PC-3 (cell line): ENCODE measurements around the gene SLC6A16. TPM values are rescaled to one million over a fixed set of nuclear protein-coding genes. Genes with fewer than 3 reads are reported as not detected.
"Not testable (repeated sequence)": the region's sequence is repeated elsewhere in the genome, so short reads cannot be mapped to it uniquely, and the experiment has no call there.

Experiments
- ATAC-seq: fragments of 200-7000 bp; cut with Tn5 transposase; 2 replicates; pipeline ENCODE4 v1.9.1; 2020; ENCODE audit warnings: mild to moderate bottlenecking, moderate library complexity
- BruUV-seq: library from RNA; stranded (reverse); fragments of 400-500 nt; replicated peaks from 2 replicates; lab custom pipeline; 2021; lab: Mats Ljungman, UMichigan
- CTCF ChIA-PET: fragments of 300-600 bp; sonication (Branson Sonifier 250); formaldehyde crosslinking; loops from one replicate; lab custom pipeline; 2022; ENCODE audit warnings: antibody characterized with exemption; lab: Charles Lee
- POLR2A ChIA-PET: fragments of 300-600 bp; sonication (Branson Sonifier 250); formaldehyde crosslinking; loops from one replicate; lab custom pipeline; 2022; ENCODE audit warnings: antibody characterized with exemption; ENCODE audit not compliant: unreplicated experiment; lab: Charles Lee
- DNase-seq: peaks from one replicate; pipeline ENCODE4 v3.0.0-alpha.2; 2015
- H2AFZ ChIP-seq: fragments of 300-600 bp; sonication (generic); 2 replicates; pipeline ENCODE4 v1.6.0; 2016; ENCODE audit warnings: antibody characterized with exemption, low read length
- H3F3A ChIP-seq: fragments of 300-600 bp; sonication (generic); one replicate; pipeline ENCODE4 v1.6.0; 2017; ENCODE audit warnings: antibody characterized with exemption, low read length, control low read depth, mild to moderate bottlenecking; ENCODE audit not compliant: unreplicated experiment
- H3K27ac ChIP-seq: fragments of 300-600 bp; sonication (generic); 2 replicates; pipeline ENCODE4 v1.5.1; 2016; ENCODE audit warnings: mild to moderate bottlenecking, low read length
- H3K27me3 ChIP-seq: fragments of 300-600 bp; sonication (generic); 2 replicates; pipeline ENCODE4 v1.6.1; 2016; ENCODE audit warnings: low read length, mixed read lengths
- H3K36me3 ChIP-seq: fragments of 300-600 bp; sonication (generic); 2 replicates; pipeline ENCODE4 v1.6.1; 2016; ENCODE audit warnings: low read depth, mixed run types, low read length, mixed read lengths
- H3K4me1 ChIP-seq: fragments of 300-600 bp; sonication (generic); 2 replicates; pipeline ENCODE4 v1.5.1; 2016; ENCODE audit warnings: low read length; ENCODE audit not compliant: insufficient read depth
- H3K4me2 ChIP-seq: fragments of 300-600 bp; sonication (generic); 2 replicates; pipeline ENCODE4 v1.6.0; 2016; ENCODE audit warnings: low read length
- H3K4me3 ChIP-seq: fragments of 300-600 bp; sonication (generic); 2 replicates; pipeline ENCODE4 v1.5.1; 2016; ENCODE audit warnings: mild to moderate bottlenecking, low read length, mixed read lengths
- H3K79me2 ChIP-seq: fragments of 300-600 bp; sonication (generic); 2 replicates; pipeline ENCODE4 v1.6.1; 2017; ENCODE audit warnings: low read length, mixed read lengths
- H3K9ac ChIP-seq: fragments of 300-600 bp; sonication (generic); 2 replicates; pipeline ENCODE4 v1.6.0; 2016; ENCODE audit warnings: mild to moderate bottlenecking, low read length
- H3K9me2 ChIP-seq: fragments of 300-600 bp; sonication (generic); replicated peaks from 2 replicates; pipeline ENCODE4 v1.6.1; 2016; ENCODE audit warnings: mixed run types, low read length, mixed read lengths
- H3K9me3 ChIP-seq: fragments of 300-600 bp; sonication (generic); 2 replicates; pipeline ENCODE4 v1.6.1; 2016; ENCODE audit warnings: low read length, mixed read lengths
- H4K20me1 ChIP-seq: fragments of 300-600 bp; sonication (generic); 2 replicates; pipeline ENCODE4 v1.6.1; 2016; ENCODE audit warnings: low read length, mixed read lengths
- CTCF ChIP-seq: fragments of 300-600 bp; sonication (generic); conservative IDR thresholded peaks from 2 replicates; pipeline ENCODE4 v1.5.1; 2017; ENCODE audit warnings: antibody characterized with exemption, low read depth, mild to moderate bottlenecking, low read length
- EZH2 ChIP-seq: fragments of 300-600 bp; sonication (generic); IDR thresholded peaks from one replicate; pipeline ENCODE4 v1.6.1; 2017; ENCODE audit warnings: antibody characterized with exemption, mild to moderate bottlenecking, low read length; ENCODE audit not compliant: unreplicated experiment
- EZH2phosphoT487 ChIP-seq: fragments of 300-600 bp; sonication (generic); IDR thresholded peaks from 2 replicates; pipeline ENCODE4 v1.6.1; 2018; ENCODE audit warnings: mild to moderate bottlenecking, antibody characterized with exemption, low read length, borderline replicate concordance
- intact Hi-C: fragments of 100-400 bp; cut with micrococcal nuclease; formaldehyde crosslinking; loops from 2 replicates; pipeline ENCODE4 v1.9.0; 2023
- total RNA-seq: library from RNA; depleted of rRNA; stranded (reverse); fragments of >200 nt; gene quantifications from 2 replicates; pipeline ENCODE4 v1.2.3, GENCODE V29; 2014

The SLC6A16 gene
- total RNA-seq, 1 experiment from 2014 or later = not detected

- DNase-seq (no peak), ATAC-seq (no peak)
- Histone ChIP-seq H3K9me2 (no peaks in the 10 kb centered on the region), H3K36me3 (no peaks in the 10 kb centered on the region), H2AFZ (no peak overlapping the region), H3K27me3 (no peaks in the 10 kb centered on the region), H3K4me2 (no peak overlapping the region), H3K9me3 (no peaks in the 10 kb centered on the region), H3F3A (no peaks in the 10 kb centered on the region), H3K4me3 (no peak overlapping the region), H4K20me1 (no peaks in the 10 kb centered on the region), H3K79me2 (no peaks in the 10 kb centered on the region), H3K27ac (no peak overlapping the region), H3K9ac (no peak overlapping the region), H3K4me1 (no peaks in the 10 kb centered on the region)
- intact Hi-C loops = no loop called here
- ChIA-PET POLR2A (no interaction called here), CTCF (no interaction called here)
- TF ChIP-seq EZH2 = no peak
- TF ChIP-seq CTCF = no peak
- no peak for TF ChIP-seq EZH2phosphoT487
- no TSS peak for BruUV-seq
Observed at GRCh38 chr19:49309087-49309486, 15.9 kb downstream of the SLC6A16 start.

- BruUV-seq, CTCF ChIA-PET: not testable (repeated sequence)
Observed at GRCh38 chr19:49306734-49307133, 18.3 kb downstream of the SLC6A16 start.

GRCh38 chr19:49301866-49302252, 23.1 kb downstream of the SLC6A16 start:
- H3K9me3 ChIP-seq = no peaks in the 10 kb centered on the region
- H3K27ac ChIP-seq = no peak overlapping the region
- no peak overlapping the region for H3K4me3 ChIP-seq
- TF ChIP-seq CTCF (no peak), EZH2phosphoT487 (no peak), EZH2 (no peak)
- H3K9me2 ChIP-seq = no peaks in the 10 kb centered on the region
- H3F3A ChIP-seq = no peaks in the 10 kb centered on the region
- H3K9ac ChIP-seq = no peak overlapping the region
- ChIA-PET CTCF (interaction anchor here (0.5 to 0.6 kb wide), 2 partner anchors 77 to 212 kb away, joined by 3 to 6 read pairs; no protein-coding TSS in a partner anchor), POLR2A (no interaction called here)
- no peaks in the 10 kb centered on the region for H3K4me1 ChIP-seq
- no peak overlapping the region for H2AFZ ChIP-seq
- no peaks in the 10 kb centered on the region for H3K27me3 ChIP-seq
- DNase-seq (no peak), ATAC-seq (no peak)
- intact Hi-C loops = loop anchor here (2.0 kb wide), 1 partner anchor 75 kb away; no protein-coding TSS in a partner anchor
- H4K20me1 ChIP-seq = no peaks in the 10 kb centered on the region
- H3K36me3 ChIP-seq = no peaks in the 10 kb centered on the region
- no peaks in the 10 kb centered on the region for H3K79me2 ChIP-seq
- no peak overlapping the region for H3K4me2 ChIP-seq
- no TSS peak for BruUV-seq

More at GRCh38 chr19:49306734-49307133, 18.3 kb downstream of the SLC6A16 start:
- H3K36me3 ChIP-seq, H3K4me2 ChIP-seq, H3K9me2 ChIP-seq, ATAC-seq, H3K4me1 ChIP-seq, H3K4me3 ChIP-seq, H3F3A ChIP-seq, POLR2A ChIA-PET, H3K27me3 ChIP-seq, intact Hi-C loops, H3K79me2 ChIP-seq, H3K9me3 ChIP-seq, H3K9ac ChIP-seq, H4K20me1 ChIP-seq, H3K27ac ChIP-seq, H2AFZ ChIP-seq: not testable (repeated sequence)
- DNase-seq = peak; percentile 18
